Measurements from ENCODE around the gene ATP11A. TPM values are rescaled to one million over a fixed set of nuclear protein-coding genes. Genes with fewer than 3 reads are reported as not detected.
A peak's percentile ranks its signal among the peaks of the same experiment; 100 is the strongest.

ATP11A gene
- total and polyA plus RNA-seq, 8 donors, result 9.3 to 51.0 (median 30.5) TPM

- no peak for ATAC-seq
- H3K36me3 ChIP-seq, result no peaks in the 10 kb centered on the region
- H3K4me3 ChIP-seq, result no peak overlapping the region
- no peak for FAIRE-seq
- H3K27me3 ChIP-seq, result no peaks in the 10 kb centered on the region
- H3K9me3 ChIP-seq, result no peaks in the 10 kb centered on the region
- no peak for TF ChIP-seq CTCF (IDR thresholded peaks at IDR 0.05)
- 80 to 81% methylated on average over 5 of the region's 5 CpGs for WGBS, 2 donors
- DNase-seq, result no peak
- H3K4me1 ChIP-seq, result peaks cover 0 to 9% (median 5%) of the 10 kb centered on the region in 3 donors
- no peak overlapping the region for H3K27ac ChIP-seq
- intact Hi-C loops (cut with DNase I), result no loop called here
These were observed 237.2 kb downstream of the ATP11A start for GRCh38 chr13:112926993-112927392.

GRCh38 chr13:112928020-112928971 is 238.5 kb downstream of the ATP11A start:
- Histone ChIP-seq H3K4me1 (peaks cover 0 to 9% (median 5%) of the 10 kb centered on the region in 3 donors), H3K9me3 (no peaks in the 10 kb centered on the region), H3K4me3 (no peak overlapping the region), H3K27ac (peak overlapping the region in 1 of 4 donors; percentile 6), H3K27me3 (no peaks in the 10 kb centered on the region), H3K36me3 (no peaks in the 10 kb centered on the region)
- intact Hi-C loops (cut with DNase I), result no loop called here
- WGBS, 2 donors, result 74 to 78% methylated on average over 21 of the region's 21 CpGs
- DNase-seq (no peak), FAIRE-seq (no peak), ATAC-seq (no peak)
- no peak for TF ChIP-seq CTCF (IDR thresholded peaks at IDR 0.05)

- H3K9me3 ChIP-seq, result no peaks in the 10 kb centered on the region
- TF ChIP-seq CTCF (IDR thresholded peaks at IDR 0.05), result no peak
- DNase-seq (peak in 2 of 6 donors; percentile 32 to 47), FAIRE-seq (no peak), ATAC-seq (peak; percentile 56 to 83 (median 80))
- H3K36me3 ChIP-seq, result no peaks in the 10 kb centered on the region
- 27 to 32% methylated on average over 21 of the region's 21 CpGs for WGBS, 2 donors
- H3K4me3 ChIP-seq, result peak overlapping the region in 1 of 4 donors; percentile 1
- H3K27me3 ChIP-seq, result no peaks in the 10 kb centered on the region
- peaks cover 0 to 9% (median 5%) of the 10 kb centered on the region in 3 donors for H3K4me1 ChIP-seq
- peak overlapping the region in 1 of 4 donors; percentile 28 for H3K27ac ChIP-seq
- intact Hi-C loops (cut with DNase I), result no loop called here
These were observed 239.3 kb downstream of the ATP11A start for GRCh38 chr13:112928972-112929782.

- no peaks in the 10 kb centered on the region for H3K9me3 ChIP-seq
- 67 to 71% methylated on average over 8 of the region's 8 CpGs for WGBS, 2 donors
- no peak for FAIRE-seq
- intact Hi-C loops (cut with DNase I), result no loop called here
- H3K27ac ChIP-seq, result peak overlapping the region in 1 of 4 donors; percentile 28
- TF ChIP-seq CTCF (IDR thresholded peaks at IDR 0.05), result no peak
- no peak for DNase-seq
- no peak overlapping the region for H3K4me3 ChIP-seq
- peaks cover 0 to 9% (median 5%) of the 10 kb centered on the region in 3 donors for H3K4me1 ChIP-seq
- no peak for ATAC-seq
- H3K27me3 ChIP-seq, result no peaks in the 10 kb centered on the region
- H3K36me3 ChIP-seq, result no peaks in the 10 kb centered on the region
These were observed 239.9 kb downstream of the ATP11A start for GRCh38 chr13:112929783-112930055.

Measured in pancreas (tissue), 10 donors.